IPS-11a (cell line): ENCODE data around the gene PPP2R1B.
"Not testable (repeated sequence)": the region's sequence is repeated elsewhere in the genome, so short reads cannot be mapped to it uniquely, and the experiment has no call there.

Source experiments
- H3K4me3 ChIP-seq: one replicate; pipeline ENCODE4 v1.5.1; 2013; ENCODE audit warnings: low read depth, low read length, control low read depth

PPP2R1B gene

GRCh38 chr11:111729071-111729830 is 36.9 kb downstream of the PPP2R1B start:
- H3K4me3 ChIP-seq, result no peak overlapping the region

DNA sequence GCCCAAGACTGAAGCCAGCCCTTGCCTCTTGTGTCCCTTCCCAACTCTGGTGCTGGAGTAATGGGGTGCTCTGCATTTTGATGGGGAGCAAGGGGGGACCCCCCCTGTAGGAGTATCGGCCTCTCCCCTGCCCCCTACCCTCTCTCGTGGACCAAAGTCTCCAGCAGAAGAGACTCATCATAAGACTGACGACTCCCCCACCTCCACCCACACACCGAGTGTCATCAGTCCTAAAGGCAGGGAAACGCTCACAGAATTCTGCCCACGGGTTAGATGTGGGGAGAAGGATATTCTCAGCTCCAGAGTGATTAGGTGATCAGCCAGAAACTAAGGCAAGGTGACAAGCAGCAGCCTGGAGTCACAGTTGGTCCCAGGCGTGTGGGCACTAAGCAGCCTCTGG is 38.8 kb downstream of the PPP2R1B start:
- no peak overlapping the region for H3K4me3 ChIP-seq

- H3K4me3 ChIP-seq, result no peak overlapping the region
These were observed 39.9 kb downstream of the PPP2R1B start for GRCh38 chr11:111726301-111726713.

DNA sequence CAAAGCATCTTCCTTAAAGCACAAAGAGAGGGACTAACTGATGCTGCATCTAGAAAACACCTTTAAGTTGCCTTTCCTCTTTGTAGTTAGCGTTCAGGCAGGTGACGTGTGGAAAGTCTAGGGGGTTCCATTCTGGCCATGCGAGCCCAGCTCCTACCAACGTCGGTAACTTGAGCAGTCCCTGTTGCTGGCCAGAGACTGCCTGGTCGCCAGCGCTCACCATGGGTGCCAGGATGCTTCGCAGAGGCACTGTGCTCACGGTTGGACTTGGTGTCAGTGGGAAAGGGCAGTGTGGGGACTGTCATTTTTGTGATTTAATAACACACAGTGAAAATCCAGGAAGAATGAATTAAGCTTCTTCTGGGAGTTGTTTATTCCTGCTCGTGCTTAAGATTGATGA is 40.6 kb downstream of the PPP2R1B start:
- no peak overlapping the region for H3K4me3 ChIP-seq

GRCh38 chr11:111724615-111725129 is 41.5 kb downstream of the PPP2R1B start:
- no peak overlapping the region for H3K4me3 ChIP-seq

GRCh38 chr11:111723595-111723994 is 42.6 kb downstream of the PPP2R1B start:
- H3K4me3 ChIP-seq, result no peak overlapping the region

DNA sequence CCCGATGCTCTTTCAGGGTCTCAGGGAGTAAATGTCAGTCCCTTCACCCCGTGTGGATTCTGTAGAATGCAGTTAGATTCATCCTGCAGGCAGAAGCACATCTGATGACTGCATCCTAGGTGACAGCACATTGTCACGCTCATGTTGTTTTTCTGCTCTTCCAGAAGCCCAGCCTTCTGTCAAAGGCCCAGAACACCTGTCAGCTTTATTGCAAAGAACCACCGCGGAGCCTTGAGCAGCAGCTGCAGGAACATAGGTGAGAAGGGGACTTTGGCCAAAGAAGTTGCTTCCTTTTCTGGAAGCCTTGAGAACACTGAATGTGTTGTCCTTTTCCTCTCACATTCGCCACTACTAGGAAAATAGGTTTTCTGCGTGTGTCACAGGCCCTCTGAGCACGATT is 43.7 kb downstream of the PPP2R1B start:
- H3K4me3 ChIP-seq, result no peak overlapping the region

GRCh38 chr11:111720801-111721494 is 45.2 kb downstream of the PPP2R1B start:
- no peak overlapping the region for H3K4me3 ChIP-seq

GRCh38 chr11:111719379-111719778 is 46.8 kb downstream of the PPP2R1B start:
- no peak overlapping the region for H3K4me3 ChIP-seq

DNA sequence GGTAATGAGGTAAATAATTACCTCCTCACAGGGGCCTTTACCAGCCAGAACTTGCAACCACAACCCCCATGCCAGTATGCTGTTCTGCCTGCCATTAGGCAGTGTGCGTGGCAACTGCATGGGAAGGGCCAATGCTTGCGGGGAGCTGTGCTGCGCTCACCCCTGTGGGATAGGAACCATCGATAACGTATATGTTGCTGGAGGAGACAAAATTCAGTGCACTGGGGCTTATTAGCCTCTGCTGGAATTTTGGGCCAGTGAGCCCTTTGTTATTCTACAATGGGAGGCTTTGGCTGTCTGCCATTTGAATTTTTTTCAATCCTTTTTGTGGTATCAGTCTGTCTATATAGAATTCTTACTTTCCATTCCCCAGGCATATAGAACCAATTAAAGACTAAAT is 47.3 kb downstream of the PPP2R1B start:
- H3K4me3 ChIP-seq, result no peak overlapping the region

- no peak overlapping the region for H3K4me3 ChIP-seq
These were observed 47.8 kb downstream of the PPP2R1B start for GRCh38 chr11:111718436-111718835.

DNA sequence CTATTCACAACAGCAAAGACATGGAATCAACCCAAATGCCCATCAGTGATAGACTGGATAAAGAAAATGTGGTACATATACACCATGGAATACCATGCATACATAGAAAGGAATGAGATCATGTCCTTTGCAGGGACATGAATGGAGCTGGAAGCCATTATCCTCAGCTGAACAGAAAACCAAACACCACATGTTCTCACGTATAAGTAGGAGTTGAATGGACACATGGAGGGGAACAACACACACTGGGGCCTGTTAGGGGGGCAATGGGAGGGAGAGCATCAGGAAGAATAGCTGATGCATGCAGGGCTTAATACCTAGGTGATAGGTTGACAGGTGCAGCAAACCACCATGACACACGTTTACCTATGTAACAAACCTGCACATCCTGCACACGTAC is 48.5 kb downstream of the PPP2R1B start:
- not testable (repeated sequence) for H3K4me3 ChIP-seq

- H3K4me3 ChIP-seq, result no peak overlapping the region
These were observed 50.9 kb downstream of the PPP2R1B start for GRCh38 chr11:111715142-111715816.

DNA sequence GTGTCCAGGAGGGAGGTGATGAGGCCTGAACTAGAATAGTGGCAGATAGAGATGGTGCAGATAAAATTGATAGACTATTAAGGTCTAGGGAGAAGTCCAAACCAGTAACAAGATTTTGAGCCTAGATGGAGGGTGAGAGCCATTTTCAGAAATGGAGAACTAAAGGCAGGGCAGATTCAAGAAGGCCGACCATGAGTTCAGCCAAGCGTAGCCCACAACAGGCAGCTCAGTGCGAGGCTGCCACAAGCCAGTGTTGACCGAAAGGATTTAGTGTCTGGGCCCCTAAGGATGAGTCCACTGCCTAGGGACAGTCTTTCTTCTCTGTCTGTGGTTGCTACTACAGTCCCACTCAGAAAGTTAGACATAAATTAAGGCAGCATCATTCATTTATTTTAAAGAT is 51.7 kb downstream of the PPP2R1B start:
- no peak overlapping the region for H3K4me3 ChIP-seq

DNA sequence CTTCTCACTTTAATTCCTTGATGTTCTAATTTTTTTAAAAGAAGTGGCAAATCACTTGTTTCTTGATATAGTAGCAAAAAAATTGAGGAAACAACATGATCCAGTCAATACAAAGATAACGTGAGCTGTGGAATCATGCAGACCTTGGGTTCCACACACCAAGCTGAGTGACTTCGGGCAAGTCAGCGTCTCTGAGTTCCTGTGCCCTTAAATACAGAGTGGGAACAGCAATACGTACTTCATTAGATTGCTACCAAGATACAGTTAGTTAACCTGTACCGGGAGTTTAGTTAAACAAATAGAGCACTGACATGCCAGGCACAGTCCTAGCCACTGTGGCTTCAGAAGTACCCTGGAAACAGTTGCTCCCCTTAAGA is 58.5 kb downstream of the PPP2R1B start:
- H3K4me3 ChIP-seq, result no peak overlapping the region

DNA sequence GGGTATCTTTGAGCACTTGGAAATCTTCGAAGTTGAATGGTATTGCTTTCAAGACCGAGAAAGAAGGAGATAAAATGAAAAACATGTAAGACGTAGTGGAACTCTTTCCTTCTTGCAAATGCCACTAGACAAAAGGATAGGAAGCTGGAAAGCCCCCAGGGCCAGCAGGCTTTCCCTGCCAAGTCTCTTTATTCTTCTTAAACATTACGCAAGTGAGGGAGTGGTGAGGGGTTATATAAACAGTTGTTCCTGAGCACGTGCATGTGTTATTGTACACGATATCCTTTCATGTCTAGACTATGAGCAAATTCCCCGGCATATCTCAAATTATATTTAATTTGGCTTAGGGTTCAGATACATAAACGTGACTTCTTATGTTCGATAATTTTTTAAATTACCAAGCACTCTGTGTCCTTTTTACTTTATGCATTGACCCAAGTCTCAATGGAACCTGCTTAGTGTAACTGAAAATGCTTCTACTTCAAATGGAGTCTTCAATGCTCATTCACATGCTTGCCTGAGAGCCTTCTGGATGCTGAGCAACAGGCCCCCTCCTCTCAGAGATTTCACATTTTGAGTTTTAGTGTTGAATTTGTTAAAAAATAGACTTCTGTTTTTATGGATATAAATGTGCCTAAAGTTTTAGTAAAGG is 59.0 kb downstream of the PPP2R1B start:
- H3K4me3 ChIP-seq, result no peak overlapping the region

DNA sequence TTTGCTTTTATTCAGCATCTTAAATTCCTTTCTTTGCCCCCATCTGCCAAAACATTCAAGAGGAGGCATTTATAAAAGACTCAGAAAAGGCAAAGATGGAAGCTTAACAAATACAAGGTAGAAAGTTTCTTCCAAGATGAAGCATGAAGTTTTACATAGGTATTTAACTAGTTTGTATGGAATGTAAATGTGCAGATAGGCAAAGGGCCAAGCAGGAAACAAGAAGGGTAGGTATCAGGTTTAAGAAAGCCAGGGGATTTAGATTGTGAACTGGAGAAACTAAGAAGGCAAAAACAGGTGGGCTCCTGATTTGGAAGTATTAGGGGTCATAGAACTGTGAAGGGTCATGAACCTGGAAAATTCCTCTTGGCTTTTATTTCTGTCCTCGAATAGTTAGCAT is 62.6 kb downstream of the PPP2R1B start:
- H3K4me3 ChIP-seq, result no peak overlapping the region

GRCh38 chr11:111702623-111703022 is 63.6 kb downstream of the PPP2R1B start:
- no peak overlapping the region for H3K4me3 ChIP-seq

DNA sequence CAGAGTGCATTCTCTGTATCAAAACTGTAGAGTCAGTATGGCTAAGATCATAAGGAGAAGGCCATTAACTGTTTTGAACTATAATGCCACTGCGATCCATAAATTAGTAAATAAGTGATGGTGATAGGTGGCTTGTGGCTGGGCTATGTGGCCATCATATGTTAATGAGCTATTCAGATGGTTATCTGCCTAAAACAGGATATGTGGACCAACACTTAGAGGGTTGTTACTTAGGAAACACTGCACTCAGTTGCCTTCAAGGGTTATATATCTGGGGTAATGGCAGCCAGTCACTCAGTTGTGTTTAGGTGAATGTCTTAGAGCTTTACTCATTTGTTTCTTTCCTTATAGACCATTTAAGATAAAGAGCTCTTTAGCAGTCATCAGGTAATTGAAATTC is 66.0 kb downstream of the PPP2R1B start:
- no peak overlapping the region for H3K4me3 ChIP-seq

- H3K4me3 ChIP-seq, result no peak overlapping the region
These were observed 66.5 kb downstream of the PPP2R1B start for GRCh38 chr11:111699579-111700156.
